Peyer's patch (tissue), 4 donors: Measurements from ENCODE around the gene SLC16A5. TPM values are rescaled to one million over a fixed set of nuclear protein-coding genes. Genes with fewer than 3 reads are reported as not detected.
"Not testable (repeated sequence)": the region's sequence is repeated elsewhere in the genome, so short reads cannot be mapped to it uniquely, and the experiment has no call there.

Experiments used
- DNase-seq, 3 donors: peaks; one replicate each; pipeline ENCODE4 v3.0.0-alpha.2; 2017 to 2019
- H3K27ac ChIP-seq, 4 donors: fragments of 200-600 bp; sonication (generic); one replicate each; pipeline ENCODE4 v1.5.1; 2016 to 2019
- H3K27me3 ChIP-seq, 2 donors: fragments of 200-600 bp; sonication (generic); one replicate each; pipeline ENCODE4 v1.5.1; 2019
- H3K36me3 ChIP-seq, 3 donors: fragments of 200-600 bp; sonication (generic); one replicate each; pipeline ENCODE4 v1.5.1; 2016 to 2019
- H3K4me1 ChIP-seq, 4 donors: fragments of 200-600 bp; sonication (generic); one replicate each; pipeline ENCODE4 v1.5.1; 2016 to 2019
- H3K4me3 ChIP-seq, 4 donors: fragments of 200-600 bp; sonication (generic); 1 replicate in 3 of 4; 2 replicates in 1 of 4; pipeline ENCODE4 v1.5.1; 2016 to 2019; ENCODE audit warnings: mild to moderate bottlenecking in 1 of 4
- H3K9me3 ChIP-seq, 4 donors: fragments of 200-600 bp; sonication (generic); one replicate each; pipeline ENCODE4 v1.5.1; 2016 to 2019; ENCODE audit warnings: mild to moderate bottlenecking in 1 of 4
- POLR2A ChIP-seq, 2 donors: fragments of 450-650 bp; IDR thresholded peaks; one replicate each; pipeline ENCODE4 v1.5.1; 2017; ENCODE audit warnings: antibody characterized with exemption in 2 of 2, mild to moderate bottlenecking in 2 of 2, moderate library complexity in 2 of 2
- total RNA-seq, 4 donors: library from RNA; depleted of rRNA; stranded (reverse); fragments of >200 nt; gene quantifications; one replicate each; pipeline ENCODE4 v1.1.0, GENCODE V29; 2016
- TF ChIP-seq, protein P1 (sequence below), 6 experiments: fragments of 450-650 bp in 4 of 6; fragments of 200-600 bp in 2 of 6; sonication (generic) in 1 of 6; IDR thresholded peaks; one replicate each; pipeline ENCODE4 v1.5.1; 2017 to 2019; ENCODE audit warnings: antibody characterized with exemption in 6 of 6, mild to moderate bottlenecking in 3 of 6, moderate library complexity in 1 of 6

SLC16A5 gene
- total RNA-seq, 4 donors from 2014 or later: 47.9 to 211 (median 147) TPM

DNA sequence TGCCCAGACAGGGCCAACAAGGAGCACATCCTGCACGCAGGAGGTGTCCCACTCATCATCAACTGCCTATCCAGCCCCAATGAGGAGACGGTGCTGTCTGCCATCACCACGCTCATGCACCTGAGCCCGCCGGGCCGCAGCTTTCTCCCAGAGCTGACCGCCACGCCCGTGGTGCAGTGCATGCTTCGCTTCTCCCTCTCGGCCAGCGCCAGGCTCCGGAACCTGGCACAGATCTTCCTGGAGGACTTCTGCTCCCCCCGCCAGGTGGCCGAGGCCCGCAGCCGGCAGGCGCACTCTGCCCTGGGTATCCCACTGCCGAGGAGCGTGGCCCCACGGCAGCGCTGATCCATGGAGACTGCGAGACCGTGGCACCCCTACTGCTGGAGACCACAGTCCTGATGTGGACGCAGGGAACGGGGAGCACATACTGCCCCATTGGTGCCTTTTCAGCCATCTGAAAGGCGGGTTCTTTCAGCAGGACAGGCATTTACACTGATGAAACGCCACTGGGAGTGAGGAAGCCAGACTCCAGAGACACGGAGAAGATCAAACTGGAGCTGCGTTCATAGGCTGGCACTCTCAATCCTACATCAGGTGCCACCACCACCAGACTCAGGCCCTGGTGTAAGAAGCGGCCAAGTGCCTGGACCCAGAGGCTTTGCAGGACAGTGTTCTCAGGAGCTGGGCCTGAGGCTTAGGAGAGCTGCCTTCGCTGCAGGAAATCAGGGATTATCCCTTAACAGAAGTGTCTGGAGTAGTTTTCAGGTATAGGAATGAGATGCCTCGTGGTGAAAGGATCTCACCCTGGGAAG is 41.1 kb downstream of the SLC16A5 start:
- Histone ChIP-seq H3K36me3 (peaks cover 0 to 12% (median 0%) of the 10 kb centered on the region in 3 donors), H3K4me1 (peaks cover 5 to 52% (median 19%) of the 10 kb centered on the region in 4 donors), H3K27me3 (no peaks in the 10 kb centered on the region), H3K27ac (peak overlapping the region in 2 of 4 donors; percentile 38 to 50), H3K4me3 (no peak overlapping the region), H3K9me3 (no peaks in the 10 kb centered on the region)
- no peak for TF ChIP-seq POLR2A (IDR thresholded peaks at IDR 0.05)
- TF ChIP-seq, protein P1, sequence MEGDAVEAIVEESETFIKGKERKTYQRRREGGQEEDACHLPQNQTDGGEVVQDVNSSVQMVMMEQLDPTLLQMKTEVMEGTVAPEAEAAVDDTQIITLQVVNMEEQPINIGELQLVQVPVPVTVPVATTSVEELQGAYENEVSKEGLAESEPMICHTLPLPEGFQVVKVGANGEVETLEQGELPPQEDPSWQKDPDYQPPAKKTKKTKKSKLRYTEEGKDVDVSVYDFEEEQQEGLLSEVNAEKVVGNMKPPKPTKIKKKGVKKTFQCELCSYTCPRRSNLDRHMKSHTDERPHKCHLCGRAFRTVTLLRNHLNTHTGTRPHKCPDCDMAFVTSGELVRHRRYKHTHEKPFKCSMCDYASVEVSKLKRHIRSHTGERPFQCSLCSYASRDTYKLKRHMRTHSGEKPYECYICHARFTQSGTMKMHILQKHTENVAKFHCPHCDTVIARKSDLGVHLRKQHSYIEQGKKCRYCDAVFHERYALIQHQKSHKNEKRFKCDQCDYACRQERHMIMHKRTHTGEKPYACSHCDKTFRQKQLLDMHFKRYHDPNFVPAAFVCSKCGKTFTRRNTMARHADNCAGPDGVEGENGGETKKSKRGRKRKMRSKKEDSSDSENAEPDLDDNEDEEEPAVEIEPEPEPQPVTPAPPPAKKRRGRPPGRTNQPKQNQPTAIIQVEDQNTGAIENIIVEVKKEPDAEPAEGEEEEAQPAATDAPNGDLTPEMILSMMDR (IDR thresholded peaks at IDR 0.05): no peak
- peak in 1 of 3 donors; percentile 48 for DNase-seq

DNA sequence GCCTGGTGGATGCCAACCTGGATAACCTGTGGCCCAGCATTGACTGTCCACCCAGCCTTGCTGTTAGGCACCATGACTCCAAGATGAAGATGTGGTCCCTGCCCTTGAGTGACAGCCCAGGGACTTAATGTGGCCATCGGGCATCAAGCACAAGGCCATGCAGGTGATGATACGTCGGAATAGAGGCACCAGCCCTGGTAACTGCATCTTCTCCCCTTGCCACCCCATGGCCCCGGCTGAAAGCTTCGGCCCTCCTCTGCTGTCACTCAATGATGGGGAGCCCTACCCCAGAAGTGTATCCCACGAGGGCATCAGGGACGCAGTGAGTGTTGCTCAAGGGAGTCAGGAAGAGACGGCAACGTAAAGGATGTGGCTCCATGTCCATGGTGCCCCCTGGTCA is 41.8 kb downstream of the SLC16A5 start:
- H3K36me3 ChIP-seq: peaks cover 0 to 12% (median 0%) of the 10 kb centered on the region in 3 donors
- peak overlapping the region in 1 of 4 donors; percentile 50 for H3K27ac ChIP-seq
- no peak for DNase-seq
- no peaks in the 10 kb centered on the region for H3K27me3 ChIP-seq
- no peaks in the 10 kb centered on the region for H3K9me3 ChIP-seq
- no peak overlapping the region for H3K4me3 ChIP-seq
- TF ChIP-seq, protein P1 (IDR thresholded peaks at IDR 0.05): no peak
- no peak for TF ChIP-seq POLR2A (IDR thresholded peaks at IDR 0.05)
- H3K4me1 ChIP-seq: peaks cover 5 to 47% (median 16%) of the 10 kb centered on the region in 4 donors

DNA sequence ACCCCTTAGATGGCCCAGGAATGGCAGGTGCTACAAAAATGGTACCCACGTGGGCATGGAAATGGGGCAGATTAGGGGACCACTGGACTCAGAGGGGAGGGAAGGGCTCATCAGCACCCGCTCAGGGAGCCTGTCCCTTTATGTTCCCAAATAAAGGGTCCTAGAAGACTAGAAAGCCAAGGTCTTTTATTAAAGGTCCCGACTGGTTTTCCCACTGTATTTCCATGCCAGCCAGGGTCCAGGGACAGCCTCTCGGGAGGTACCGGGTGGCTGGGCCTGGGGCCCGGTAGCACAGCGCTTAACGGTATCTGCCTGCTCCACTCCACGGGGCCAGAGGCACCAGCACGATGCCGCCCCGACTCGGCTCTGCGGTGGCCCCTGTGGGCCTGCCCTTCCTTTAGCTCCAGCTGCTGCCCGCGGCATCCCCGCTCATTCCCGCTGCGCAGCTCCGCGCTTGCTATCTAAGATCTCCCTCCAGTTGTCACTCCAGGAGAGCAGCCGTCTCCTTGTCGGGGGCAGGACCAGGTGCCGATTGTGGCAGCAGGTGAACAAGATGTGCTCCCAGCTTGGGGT is 42.4 kb downstream of the SLC16A5 start:
- Histone ChIP-seq H3K27ac (peak overlapping the region; percentile 95 to 97 (median 96)), H3K27me3 (no peaks in the 10 kb centered on the region), H3K4me1 (peaks cover under 1 to 42% (median 12%) of the 10 kb centered on the region in 4 donors), H3K4me3 (peak overlapping the region; percentile 76 to 99 (median 86)), H3K9me3 (no peaks in the 10 kb centered on the region), H3K36me3 (peaks cover 0 to 16% (median 0%) of the 10 kb centered on the region in 3 donors)
- DNase-seq: peak in 1 of 3 donors; percentile 52
- TF ChIP-seq POLR2A (IDR thresholded peaks at IDR 0.05): no peak
- TF ChIP-seq, protein P1 (IDR thresholded peaks at IDR 0.05): no peak

DNA sequence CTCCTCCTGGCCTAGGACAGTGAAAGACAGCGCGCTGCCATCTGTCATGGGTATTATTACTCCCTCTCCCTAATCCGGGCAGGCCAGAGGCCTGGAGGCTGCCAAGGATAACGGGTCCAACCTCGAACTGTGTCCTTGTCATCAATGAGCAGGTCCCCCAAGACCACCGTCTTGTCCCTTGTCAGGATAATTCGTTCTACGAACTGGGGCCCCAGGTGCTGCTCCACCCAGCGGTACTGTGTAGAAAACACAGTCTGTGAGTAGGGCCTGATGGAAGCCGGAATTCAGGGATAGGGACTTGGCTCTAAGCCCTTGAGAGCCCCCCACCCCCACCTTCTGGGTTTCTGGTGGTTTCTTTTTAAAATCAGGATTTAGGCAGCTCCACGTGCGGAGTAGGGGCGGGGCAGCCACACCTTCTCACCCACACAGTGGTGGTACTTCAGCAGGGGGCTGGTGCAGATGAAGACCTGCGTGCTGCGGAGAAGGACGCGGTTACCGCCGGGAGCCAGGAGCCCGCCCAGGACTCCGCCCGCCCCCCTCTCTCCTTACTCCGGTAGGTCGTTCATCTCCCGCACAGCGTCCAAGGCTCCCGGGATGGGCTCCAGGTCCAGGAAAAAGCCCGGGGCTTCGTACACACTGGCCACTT is 43.0 kb downstream of the SLC16A5 start:
- H3K27me3 ChIP-seq: no peaks in the 10 kb centered on the region
- peak; percentile 46 to 76 (median 71) for DNase-seq
- no peak for TF ChIP-seq POLR2A (IDR thresholded peaks at IDR 0.05)
- TF ChIP-seq, protein P1 (IDR thresholded peaks at IDR 0.05): peak; percentile 24 to 70 (median 54)
- peaks cover 0 to 22% (median 0%) of the 10 kb centered on the region in 3 donors for H3K36me3 ChIP-seq
- no peaks in the 10 kb centered on the region for H3K9me3 ChIP-seq
- H3K4me1 ChIP-seq: peaks cover 0 to 36% (median 6%) of the 10 kb centered on the region in 4 donors
- peak overlapping the region; percentile 76 to 99 (median 86) for H3K4me3 ChIP-seq
- peak overlapping the region; percentile 95 to 97 (median 96) for H3K27ac ChIP-seq

DNA sequence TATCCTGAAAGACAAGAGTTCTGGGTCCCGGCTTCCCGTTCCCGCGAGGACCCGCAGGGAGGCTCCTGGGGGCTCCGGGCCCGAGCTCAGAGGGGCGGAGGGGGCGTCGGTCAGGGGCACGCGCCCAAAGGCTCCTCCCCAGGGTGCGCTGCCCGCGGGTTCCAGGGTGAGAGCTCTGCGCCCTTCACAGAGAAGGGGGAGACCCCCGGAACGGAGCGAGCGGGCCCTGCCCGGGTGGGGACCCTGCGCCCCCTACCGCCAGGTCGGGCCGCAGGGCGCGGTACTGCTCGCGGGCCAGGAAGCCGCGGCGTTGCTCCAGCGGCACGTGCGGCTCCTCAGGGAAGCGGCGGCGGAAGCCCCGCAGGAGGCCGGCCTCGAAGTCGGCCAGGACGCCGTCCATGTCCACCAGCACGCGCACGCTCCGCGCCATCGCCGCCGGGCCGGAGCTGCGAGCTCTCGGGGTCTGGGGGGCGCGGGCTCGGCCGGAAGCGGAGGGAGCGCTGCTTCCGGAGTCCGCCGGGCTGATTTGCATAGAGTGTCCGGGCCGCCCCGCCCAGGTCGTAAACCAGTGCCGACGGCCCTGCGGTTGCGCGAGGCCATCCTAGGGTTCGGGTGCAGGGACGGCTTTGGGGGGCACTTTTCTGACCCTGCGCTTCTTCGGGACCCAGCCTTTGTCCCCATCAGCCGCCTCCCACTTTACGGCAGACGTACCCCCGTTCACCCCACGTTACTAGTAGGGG is 43.7 kb downstream of the SLC16A5 start, which contains the start of gene NT5C:
TSS of gene NT5C (minus strand) at position 465 of the 740 bp plus-strand sequence. CDS start at position 430, 35 bp downstream.
- TF ChIP-seq POLR2A (IDR thresholded peaks at IDR 0.05): peak; percentile 69 to 82
- TF ChIP-seq, protein P1 (IDR thresholded peaks at IDR 0.05): peak; percentile 68 to 87 (median 80)
- Histone ChIP-seq H3K27me3 (no peaks in the 10 kb centered on the region), H3K4me1 (peaks cover 0 to 30% (median 3%) of the 10 kb centered on the region in 4 donors), H3K9me3 (no peaks in the 10 kb centered on the region), H3K27ac (peak within 1 kb of the TSS; percentile 95 to 97 (median 96)), H3K36me3 (peaks cover 0 to 28% (median 0%) of the 10 kb centered on the region in 3 donors), H3K4me3 (peak within 1 kb of the TSS; percentile 76 to 99 (median 86))
- DNase-seq: peak; percentile 85 to 93 (median 93)

DNA sequence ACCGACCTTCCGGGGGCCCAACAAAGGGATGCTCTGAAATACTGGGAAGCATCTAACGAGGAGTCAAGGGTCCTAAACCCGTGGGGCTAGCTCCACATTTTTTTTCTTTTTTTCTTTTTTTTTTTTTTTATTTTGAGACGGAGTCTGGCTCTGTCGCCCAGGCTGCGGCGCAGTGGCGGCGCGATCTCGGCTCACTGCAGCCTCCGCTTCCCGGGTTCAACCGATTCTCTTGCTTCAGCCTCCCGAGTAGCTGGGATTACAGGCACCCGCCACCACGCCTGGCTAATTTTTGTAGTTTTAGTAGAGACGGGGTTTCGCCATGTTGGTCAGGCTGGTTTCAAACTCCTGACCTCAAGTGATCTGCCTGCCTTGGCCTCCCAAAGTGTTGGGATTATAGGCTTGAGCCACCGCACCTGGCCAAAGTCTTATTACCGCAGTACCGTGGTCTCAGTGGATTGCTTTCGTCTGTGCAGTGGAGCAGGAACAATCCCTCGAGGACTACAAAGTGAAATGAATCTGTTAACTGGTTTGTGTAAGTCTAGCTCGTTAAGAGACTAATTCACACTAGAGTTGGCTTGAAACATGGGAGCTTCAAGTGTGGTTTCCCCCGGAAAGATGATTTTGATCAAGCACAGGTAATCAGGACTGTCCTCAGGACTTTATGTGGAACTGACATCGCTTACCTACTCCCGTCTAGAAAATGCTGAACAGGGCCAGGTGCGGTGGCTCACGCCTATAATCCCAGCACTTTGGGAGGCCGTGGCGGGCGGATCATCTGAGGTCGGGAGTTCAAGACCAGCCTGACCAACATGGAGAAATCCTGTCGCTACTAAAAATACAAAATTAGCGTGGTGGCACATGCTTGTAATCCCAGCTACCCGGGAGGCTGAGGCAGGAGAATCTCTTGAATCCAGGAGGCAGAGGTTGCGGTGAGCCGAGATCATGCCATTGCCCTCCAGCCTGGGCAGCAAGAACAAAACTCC is 44.6 kb downstream of the SLC16A5 start:
- Histone ChIP-seq H3K4me1 (peaks cover 0 to 30% (median 2%) of the 10 kb centered on the region in 4 donors), H3K27ac (peak overlapping the region; percentile 95 to 97 (median 96)), H3K4me3 (peak overlapping the region; percentile 76 to 99 (median 86)), H3K36me3 (peaks cover 0 to 28% (median 0%) of the 10 kb centered on the region in 3 donors)
- DNase-seq, H3K27me3 ChIP-seq, H3K9me3 ChIP-seq: not testable (repeated sequence)
